Measurements from ENCODE around the gene CCDC187. TPM values are rescaled to one million over a fixed set of nuclear protein-coding genes. Genes with fewer than 3 reads are reported as not detected.

CCDC187 gene
- total and polyA plus RNA-seq, 2 of the 13 experiments (the other 11 are each of a cell fraction or from before 2014, with no cell fraction given) = 0.03 to 0.13 TPM

DNA sequence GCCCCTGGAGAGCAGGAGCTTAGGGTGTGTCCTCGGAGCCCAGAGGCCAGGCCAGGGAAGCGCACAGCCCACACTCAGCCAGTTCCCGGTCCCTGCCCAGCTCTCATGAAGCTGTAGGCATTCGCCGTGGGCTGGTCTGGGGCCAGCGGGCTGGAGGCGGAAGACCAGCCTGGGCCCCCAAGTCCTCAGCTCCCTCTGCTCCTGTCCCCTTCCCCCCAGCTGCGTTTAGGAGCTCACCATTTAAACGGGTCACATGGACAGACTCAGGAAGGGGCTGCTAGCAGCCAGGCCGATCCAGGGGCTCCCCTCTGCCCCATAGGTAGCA is 42.2 kb upstream of the CCDC187 start (continued):
- TF ChIP-seq ZNF83 (CRISPR knock-in tag; IDR thresholded peaks at IDR 0.05; ENCODE audit: borderline replicate concordance) = no peak
- TF ChIP-seq EED (CRISPR knock-in tag; IDR thresholded peaks at IDR 0.05) = peak; percentile 6; the same call in 1 of the 2 replicates
- TF ChIP-seq FOXC1 (CRISPR knock-in tag; IDR thresholded peaks at IDR 0.05; ENCODE audit: borderline replicate concordance) = no peak
- TF ChIP-seq ATF6 (CRISPR knock-in tag; conservative IDR thresholded peaks at IDR 0.05) = no peak
- TF ChIP-seq, protein P1, sequence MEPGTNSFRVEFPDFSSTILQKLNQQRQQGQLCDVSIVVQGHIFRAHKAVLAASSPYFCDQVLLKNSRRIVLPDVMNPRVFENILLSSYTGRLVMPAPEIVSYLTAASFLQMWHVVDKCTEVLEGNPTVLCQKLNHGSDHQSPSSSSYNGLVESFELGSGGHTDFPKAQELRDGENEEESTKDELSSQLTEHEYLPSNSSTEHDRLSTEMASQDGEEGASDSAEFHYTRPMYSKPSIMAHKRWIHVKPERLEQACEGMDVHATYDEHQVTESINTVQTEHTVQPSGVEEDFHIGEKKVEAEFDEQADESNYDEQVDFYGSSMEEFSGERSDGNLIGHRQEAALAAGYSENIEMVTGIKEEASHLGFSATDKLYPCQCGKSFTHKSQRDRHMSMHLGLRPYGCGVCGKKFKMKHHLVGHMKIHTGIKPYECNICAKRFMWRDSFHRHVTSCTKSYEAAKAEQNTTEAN (CRISPR knock-in tag; conservative IDR thresholded peaks at IDR 0.05) = no peak
- 0 out of 2 replicates have a peak, but pooled peaks have one; percentile 1 for TF ChIP-seq ZFY (CRISPR knock-in tag; IDR thresholded peaks at IDR 0.05)
- TF ChIP-seq, protein P2, sequence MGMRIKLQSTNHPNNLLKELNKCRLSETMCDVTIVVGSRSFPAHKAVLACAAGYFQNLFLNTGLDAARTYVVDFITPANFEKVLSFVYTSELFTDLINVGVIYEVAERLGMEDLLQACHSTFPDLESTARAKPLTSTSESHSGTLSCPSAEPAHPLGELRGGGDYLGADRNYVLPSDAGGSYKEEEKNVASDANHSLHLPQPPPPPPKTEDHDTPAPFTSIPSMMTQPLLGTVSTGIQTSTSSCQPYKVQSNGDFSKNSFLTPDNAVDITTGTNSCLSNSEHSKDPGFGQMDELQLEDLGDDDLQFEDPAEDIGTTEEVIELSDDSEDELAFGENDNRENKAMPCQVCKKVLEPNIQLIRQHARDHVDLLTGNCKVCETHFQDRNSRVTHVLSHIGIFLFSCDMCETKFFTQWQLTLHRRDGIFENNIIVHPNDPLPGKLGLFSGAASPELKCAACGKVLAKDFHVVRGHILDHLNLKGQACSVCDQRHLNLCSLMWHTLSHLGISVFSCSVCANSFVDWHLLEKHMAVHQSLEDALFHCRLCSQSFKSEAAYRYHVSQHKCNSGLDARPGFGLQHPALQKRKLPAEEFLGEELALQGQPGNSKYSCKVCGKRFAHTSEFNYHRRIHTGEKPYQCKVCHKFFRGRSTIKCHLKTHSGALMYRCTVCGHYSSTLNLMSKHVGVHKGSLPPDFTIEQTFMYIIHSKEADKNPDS (CRISPR knock-in tag; IDR thresholded peaks at IDR 0.05) = no peak
- 0 out of 2 replicates have a peak, but pooled peaks have one; percentile 3 for TF ChIP-seq IRF2 (CRISPR knock-in tag; IDR thresholded peaks at IDR 0.05)
- TF ChIP-seq LCORL (IDR thresholded peaks at IDR 0.05) = no peak
- TF ChIP-seq LCORL (CRISPR knock-in tag; IDR thresholded peaks at IDR 0.05) = 0 out of 2 replicates have a peak, but pooled peaks have one; percentile 1
- no peak for TF ChIP-seq NFE2 (CRISPR knock-in tag; IDR thresholded peaks at IDR 0.05)
- TF ChIP-seq ZNF770 (CRISPR knock-in tag; IDR thresholded peaks at IDR 0.05) = 0 out of 2 replicates have a peak, but pooled peaks have one; percentile 42
- TF ChIP-seq SP4 (CRISPR knock-in tag; IDR thresholded peaks at IDR 0.05) = 0 out of 2 replicates have a peak, but pooled peaks have one; percentile 2
- TF ChIP-seq SPEN (CRISPR knock-in tag; IDR thresholded peaks at IDR 0.05; ENCODE audit: low read depth) = 0 out of 2 replicates have a peak, but pooled peaks have one; percentile 11
- 0 out of 2 replicates have a peak, but pooled peaks have one; percentile 3 for TF ChIP-seq ZMAT3 (CRISPR knock-in tag; conservative IDR thresholded peaks at IDR 0.05)
- no peak for TF ChIP-seq ZNF646 (CRISPR knock-in tag; IDR thresholded peaks at IDR 0.05)
